MG63 (cell line): ENCODE results near the gene CD4. TPM values are rescaled to one million over a fixed set of nuclear protein-coding genes. Genes with fewer than 3 reads are reported as not detected.
"Not testable (repeated sequence)": the region's sequence is repeated elsewhere in the genome, so short reads cannot be mapped to it uniquely, and the experiment has no call there.

Source experiments
- DNase-seq: peaks from one replicate; pipeline ENCODE4 v3.0.0-alpha.2; 2020
- H3K27me3 ChIP-seq: fragments of 250-450 bp; sonication (Bioruptor Pico); 2 replicates; pipeline ENCODE4 v1.5.1; 2020; ENCODE audit warnings: mild to moderate bottlenecking, moderate library complexity
- H3K36me3 ChIP-seq: fragments of 250-450 bp; sonication (Bioruptor Pico); 2 replicates; pipeline ENCODE4 v1.5.1; 2020; ENCODE audit warnings: mild to moderate bottlenecking, moderate library complexity
- H3K4me3 ChIP-seq: fragments of 250-450 bp; sonication (Bioruptor Pico); 2 replicates; pipeline ENCODE4 v1.5.1; 2020; ENCODE audit warnings: mild to moderate bottlenecking, moderate library complexity
- H3K9me3 ChIP-seq: fragments of 250-450 bp; sonication (Bioruptor Pico); 2 replicates; pipeline ENCODE4 v1.5.1; 2020; ENCODE audit warnings: mild to moderate bottlenecking, moderate library complexity
- total RNA-seq: library from RNA; depleted of rRNA; stranded (reverse); fragments of >200 nt; shearing (Covaris generic); gene quantifications from 2 replicates; pipeline ENCODE4 v1.2.3, GENCODE V29; 2014; ENCODE audit warnings: low replicate concordance; rRNA removed

Gene CD4
- total RNA-seq, 1 experiment from 2014 or later, result not detected

DNA sequence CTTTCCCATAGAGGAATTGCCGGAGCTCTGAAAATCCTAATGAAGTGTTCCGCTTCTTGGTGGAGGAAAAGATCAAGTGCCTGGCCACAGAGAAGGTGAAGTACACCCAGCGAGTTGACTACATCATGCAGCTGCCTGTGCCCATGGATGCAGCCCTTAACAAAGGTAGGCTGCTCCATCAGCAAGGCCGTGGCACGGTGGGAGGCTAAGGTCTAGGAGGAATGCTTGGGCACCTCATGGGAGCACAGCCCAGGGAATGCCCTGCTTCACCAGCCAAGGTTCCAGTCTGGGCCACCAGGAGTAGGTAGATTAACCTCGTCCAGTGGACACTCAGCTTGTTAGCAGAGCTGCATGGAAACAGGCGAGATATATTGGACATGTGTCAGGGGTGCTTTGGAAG is 71.6 kb downstream of the CD4 start:
- Histone ChIP-seq H3K36me3 (peaks cover 82% of the 10 kb centered on the region), H3K27me3 (no peaks in the 10 kb centered on the region), H3K9me3 (no peaks in the 10 kb centered on the region), H3K4me3 (no peak overlapping the region)
- DNase-seq, result no peak

DNA sequence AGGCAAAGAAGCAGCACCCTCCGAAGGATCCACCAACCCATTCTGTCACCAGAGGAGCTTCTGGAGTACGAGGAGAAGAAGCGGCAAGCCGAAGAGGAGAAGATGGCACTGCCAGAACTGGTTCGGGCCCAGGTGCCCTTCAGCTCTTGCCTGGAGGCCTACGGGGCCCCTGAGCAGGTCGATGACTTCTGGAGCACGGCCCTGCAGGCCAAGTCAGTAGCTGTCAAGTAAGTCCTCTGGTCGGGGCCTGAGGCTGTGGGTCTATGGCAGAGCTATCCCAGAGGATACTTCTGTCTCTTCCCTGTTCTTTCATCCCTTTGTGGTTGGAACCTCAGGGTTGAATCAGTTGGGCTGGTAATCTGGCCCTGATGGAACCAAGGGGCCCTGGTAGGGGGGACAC is 72.1 kb downstream of the CD4 start:
- Histone ChIP-seq H3K27me3 (no peaks in the 10 kb centered on the region), H3K9me3 (no peaks in the 10 kb centered on the region), H3K36me3 (peaks cover 83% of the 10 kb centered on the region), H3K4me3 (no peak overlapping the region)
- no peak for DNase-seq

DNA sequence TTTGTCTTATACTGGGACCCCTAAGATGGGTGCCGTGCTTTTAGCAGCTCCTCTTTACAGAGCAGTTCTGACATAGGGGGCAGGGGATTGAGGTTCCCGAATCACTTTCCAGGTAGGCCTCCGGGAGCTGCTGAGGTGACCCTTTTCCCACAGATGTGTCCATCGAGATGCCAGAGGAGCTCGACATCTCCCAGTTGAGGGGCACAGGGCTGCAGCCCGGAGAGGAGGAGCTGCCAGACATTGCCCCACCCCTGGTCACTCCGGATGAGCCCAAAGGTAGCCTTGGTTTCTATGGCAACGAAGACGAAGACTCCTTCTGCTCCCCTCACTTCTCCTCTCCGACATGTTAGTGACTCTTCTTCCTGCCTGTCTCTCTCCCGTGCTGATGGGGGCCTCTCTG is 73.7 kb downstream of the CD4 start:
- Histone ChIP-seq H3K9me3 (no peaks in the 10 kb centered on the region), H3K36me3 (peaks cover 71% of the 10 kb centered on the region), H3K27me3 (no peaks in the 10 kb centered on the region), H3K4me3 (no peak overlapping the region)
- no peak for DNase-seq

DNA sequence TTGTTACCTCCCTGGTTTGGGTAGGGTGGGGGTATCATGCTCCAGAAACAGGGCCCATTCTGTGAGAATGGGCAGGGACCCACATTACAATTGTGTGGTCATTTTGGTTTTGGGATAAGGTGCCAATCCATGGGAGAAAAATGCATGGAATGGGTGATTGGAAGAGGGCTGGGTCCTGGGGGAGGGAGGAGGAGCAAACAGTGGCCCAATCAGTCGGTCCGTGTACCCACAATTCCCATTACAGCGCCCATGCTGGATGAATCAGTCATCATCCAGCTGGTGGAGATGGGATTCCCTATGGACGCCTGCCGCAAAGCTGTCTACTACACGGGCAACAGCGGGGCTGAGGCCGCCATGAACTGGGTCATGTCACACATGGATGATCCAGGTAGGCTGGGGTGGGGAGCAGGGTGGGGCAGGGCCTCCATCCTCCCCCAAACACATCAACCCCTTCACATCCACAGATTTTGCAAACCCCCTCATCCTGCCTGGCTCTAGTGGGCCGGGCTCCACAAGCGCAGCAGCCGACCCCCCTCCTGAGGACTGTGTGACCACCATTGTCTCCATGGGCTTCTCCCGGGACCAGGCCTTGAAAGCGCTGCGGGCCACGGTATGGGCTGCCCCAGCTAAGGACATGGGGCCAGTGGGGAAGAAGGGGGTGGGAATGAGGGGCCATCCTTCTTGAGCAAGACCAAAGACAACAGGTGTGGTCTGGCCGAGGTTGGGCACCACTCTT is 74.4 kb downstream of the CD4 start:
- Histone ChIP-seq H3K9me3 (no peaks in the 10 kb centered on the region), H3K36me3 (peaks cover 73% of the 10 kb centered on the region), H3K4me3 (no peak overlapping the region), H3K27me3 (no peaks in the 10 kb centered on the region)
- DNase-seq, result no peak

DNA sequence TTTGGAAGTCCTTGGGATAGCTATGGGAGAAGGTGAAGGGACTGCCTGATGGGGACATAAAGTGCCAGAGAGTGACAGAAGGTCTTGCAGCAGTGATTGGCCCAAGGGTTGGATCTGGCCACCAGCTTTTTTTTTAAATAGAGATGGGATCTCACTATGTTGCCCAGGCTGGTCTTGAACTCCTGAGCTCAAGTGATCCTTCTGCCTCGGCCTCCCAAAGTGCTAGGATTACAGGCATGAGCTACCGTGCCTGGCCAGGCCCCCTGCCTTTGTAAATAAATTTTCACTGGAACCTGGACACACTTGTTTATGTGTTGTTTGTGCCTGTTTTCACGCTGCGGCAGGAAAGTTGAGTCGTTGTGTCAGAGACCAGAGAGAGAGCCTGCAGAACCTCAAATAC is 76.0 kb downstream of the CD4 start:
- not testable (repeated sequence) for DNase-seq, H3K27me3 ChIP-seq, H3K9me3 ChIP-seq, H3K4me3 ChIP-seq
- H3K36me3 ChIP-seq, result peaks cover 75% of the 10 kb centered on the region

DNA sequence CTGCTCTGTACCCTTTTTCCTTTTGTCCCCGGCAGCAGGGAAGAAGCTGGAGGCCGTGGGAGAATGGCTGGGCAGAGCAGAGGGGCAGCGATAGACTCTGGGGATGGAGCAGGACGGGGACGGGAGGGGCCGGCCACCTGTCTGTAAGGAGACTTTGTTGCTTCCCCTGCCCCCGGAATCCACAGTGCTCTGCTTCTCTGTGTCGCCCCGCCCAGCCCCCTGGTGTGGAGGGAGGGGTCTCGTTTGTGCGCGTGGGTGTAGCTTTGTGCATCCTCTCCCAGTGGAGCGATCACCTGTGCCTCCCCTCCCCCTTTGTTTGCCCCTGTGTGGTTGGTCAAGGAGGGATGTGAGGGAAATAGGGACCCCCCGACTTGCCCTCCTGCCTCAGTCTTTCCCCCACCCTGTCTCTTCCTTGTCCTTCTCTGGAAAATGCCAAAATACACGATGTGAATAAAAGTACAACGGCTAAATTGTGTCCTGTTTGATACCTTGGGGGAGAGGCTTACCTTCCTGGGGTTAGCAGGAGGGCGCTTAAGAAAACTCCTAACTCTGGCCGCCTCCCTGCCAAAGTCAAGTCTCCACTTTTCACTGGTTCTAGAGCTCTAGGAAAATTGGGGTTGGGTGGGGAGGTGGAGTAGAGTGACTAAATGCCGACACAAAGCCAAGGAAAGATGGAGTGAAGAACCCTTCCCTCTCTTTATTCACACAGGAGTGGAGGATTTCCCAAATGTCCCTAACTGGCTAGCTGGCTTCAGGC is 77.0 kb downstream of the CD4 start:
- no peak for DNase-seq
- Histone ChIP-seq H3K27me3 (no peaks in the 10 kb centered on the region), H3K36me3 (peaks cover 74% of the 10 kb centered on the region), H3K4me3 (peak overlapping the region; percentile 94), H3K9me3 (no peaks in the 10 kb centered on the region)

DNA sequence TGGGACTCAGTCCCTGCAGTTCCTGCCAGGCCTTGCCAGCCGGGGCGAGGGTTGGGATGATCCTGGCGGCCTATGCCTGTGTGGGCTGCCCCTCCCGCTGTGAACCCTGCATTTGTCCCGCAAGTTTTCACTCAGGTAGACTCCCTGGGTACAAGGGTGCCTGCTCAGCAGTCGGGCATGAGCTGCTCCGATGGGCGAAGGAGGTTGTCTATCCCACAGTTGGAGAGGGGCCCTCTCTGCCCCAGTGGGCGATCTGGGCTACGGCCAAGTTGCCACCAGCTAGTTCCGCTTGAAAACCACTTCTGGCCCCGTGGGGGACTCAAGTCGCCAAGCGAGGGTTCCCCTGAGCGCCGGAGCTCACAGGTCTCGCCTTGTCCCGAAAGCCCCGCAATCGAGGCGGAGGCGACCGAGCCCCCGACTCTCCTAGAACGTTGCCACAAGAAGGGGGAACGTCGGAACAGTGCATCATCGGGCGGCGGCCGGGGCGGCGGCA is 77.6 kb downstream of the CD4 start:
- DNase-seq, result peak; percentile 53
- H3K9me3 ChIP-seq, result no peaks in the 10 kb centered on the region
- H3K27me3 ChIP-seq, result no peaks in the 10 kb centered on the region
- H3K4me3 ChIP-seq, result peak overlapping the region; percentile 94
- peaks cover 76% of the 10 kb centered on the region for H3K36me3 ChIP-seq

DNA sequence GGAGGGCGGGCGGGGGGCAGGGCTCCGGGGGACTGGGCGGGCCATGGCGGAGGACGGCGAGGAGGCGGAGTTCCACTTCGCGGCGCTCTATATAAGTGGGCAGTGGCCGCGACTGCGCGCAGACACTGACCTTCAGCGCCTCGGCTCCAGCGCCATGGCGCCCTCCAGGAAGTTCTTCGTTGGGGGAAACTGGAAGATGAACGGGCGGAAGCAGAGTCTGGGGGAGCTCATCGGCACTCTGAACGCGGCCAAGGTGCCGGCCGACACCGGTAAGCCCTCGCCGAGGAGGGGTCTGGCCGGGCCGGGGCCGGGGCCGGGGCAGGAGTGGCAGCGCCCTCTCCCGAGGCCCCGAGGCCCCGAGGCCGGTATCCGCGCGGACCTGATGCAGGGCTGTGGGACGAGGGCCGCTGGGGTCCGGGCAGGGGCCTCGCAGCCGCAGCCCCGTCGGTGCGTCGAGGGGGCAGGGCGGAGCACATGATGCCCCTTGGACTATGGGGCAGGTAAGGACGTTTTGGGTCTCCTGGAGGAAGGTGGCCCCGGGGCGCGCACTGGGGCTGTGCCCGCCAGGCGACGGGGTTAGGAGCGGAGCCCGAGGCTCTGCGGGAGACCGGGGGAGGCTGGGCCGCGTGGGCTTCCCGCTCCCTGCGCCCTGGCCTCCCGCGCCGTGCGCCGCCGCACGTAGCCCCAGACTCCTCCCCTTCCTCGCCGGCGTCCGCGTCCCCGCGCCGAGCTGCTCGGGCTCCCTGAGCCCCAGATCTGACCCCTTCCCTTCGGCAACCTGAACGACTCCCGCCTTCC is 78.3 kb downstream of the CD4 start, which contains the start of gene TPI1:
TSS of gene TPI1 (plus strand) at position 119 of the 798 bp plus-strand sequence. CDS start at position 155, 36 bp downstream.
- no peaks in the 10 kb centered on the region for H3K27me3 ChIP-seq
- no peaks in the 10 kb centered on the region for H3K9me3 ChIP-seq
- DNase-seq, result peak; percentile 78
- H3K36me3 ChIP-seq, result peaks cover 75% of the 10 kb centered on the region
- peak within 1 kb of the TSS; percentile 94 for H3K4me3 ChIP-seq

DNA sequence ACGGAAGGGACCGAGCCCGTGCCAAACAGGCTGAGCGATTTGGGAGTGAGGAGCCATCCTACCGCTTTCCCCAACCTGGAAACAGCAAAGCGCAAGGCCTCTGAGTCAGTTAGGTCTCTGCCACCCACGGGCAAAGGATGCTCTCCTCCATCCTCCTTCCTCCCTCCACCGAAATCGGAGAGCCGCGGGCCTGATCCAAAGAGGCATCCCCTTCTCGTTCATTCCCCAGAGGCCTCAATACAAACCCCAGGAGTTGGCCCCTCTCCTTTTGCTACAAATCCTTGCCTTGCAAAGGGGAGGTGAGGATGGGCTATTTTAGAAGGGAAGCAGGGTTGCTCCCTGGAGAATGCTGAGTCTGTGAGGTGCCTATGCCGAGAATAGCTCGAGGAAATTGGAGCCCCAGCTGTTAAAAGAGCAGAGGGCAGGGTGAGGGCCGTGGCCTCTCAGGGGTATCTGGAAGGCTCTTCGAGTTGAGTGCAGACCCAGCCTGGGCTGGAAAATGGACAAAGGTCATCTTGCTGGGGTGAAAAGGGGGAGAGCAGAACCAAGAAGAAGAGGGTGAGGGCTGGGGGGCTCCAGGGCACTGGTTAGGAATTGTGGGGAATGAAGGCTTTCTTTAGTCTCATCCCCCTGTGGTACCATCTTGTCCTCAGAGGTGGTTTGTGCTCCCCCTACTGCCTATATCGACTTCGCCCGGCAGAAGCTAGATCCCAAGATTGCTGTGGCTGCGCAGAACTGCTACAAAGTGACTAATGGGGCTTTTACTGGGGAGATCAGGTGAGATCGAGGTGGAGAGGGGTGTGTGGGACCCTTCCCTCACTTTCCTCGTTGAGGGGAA is 79.1 kb downstream of the CD4 start:
- Histone ChIP-seq H3K36me3 (peaks cover 67% of the 10 kb centered on the region), H3K27me3 (no peaks in the 10 kb centered on the region), H3K9me3 (no peaks in the 10 kb centered on the region), H3K4me3 (peak overlapping the region; percentile 94)
- DNase-seq, result no peak

DNA sequence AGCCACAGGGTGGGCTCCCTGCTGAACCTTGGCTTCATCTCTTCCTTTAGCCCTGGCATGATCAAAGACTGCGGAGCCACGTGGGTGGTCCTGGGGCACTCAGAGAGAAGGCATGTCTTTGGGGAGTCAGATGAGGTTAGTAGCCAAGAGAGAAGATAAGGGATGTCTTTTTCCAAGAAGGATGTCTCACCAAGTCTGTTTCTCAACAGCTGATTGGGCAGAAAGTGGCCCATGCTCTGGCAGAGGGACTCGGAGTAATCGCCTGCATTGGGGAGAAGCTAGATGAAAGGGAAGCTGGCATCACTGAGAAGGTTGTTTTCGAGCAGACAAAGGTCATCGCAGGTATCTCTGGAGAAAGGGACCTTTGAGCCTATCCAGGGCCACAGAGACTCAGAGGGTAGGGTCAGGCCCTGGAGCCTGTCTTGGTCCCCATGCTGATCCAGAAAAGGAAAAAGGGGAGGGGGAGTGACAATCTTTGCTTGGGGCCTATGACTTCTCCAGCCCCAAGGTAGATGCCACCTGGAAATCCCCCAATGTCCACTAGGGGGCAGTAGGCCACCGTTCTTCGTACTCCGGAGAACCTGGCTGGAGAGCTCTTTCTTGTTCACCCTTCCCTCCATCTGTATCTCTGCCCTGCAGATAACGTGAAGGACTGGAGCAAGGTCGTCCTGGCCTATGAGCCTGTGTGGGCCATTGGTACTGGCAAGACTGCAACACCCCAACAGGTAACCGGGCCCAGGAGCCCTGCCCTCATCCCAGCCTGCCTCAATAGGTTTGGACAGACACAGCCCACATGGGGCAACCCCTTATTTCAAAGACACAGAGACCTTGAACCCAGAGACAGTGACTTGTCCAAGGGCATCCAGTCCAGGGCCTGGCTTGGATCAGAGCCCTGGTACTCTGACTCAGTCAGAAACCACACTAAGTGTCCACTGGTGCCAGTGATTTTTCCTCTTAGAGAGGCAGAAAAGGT is 80.0 kb downstream of the CD4 start:
- Histone ChIP-seq H3K4me3 (peak overlapping the region; percentile 94), H3K27me3 (no peaks in the 10 kb centered on the region), H3K36me3 (peaks cover 61% of the 10 kb centered on the region), H3K9me3 (no peaks in the 10 kb centered on the region)
- peak; percentile 60 for DNase-seq

DNA sequence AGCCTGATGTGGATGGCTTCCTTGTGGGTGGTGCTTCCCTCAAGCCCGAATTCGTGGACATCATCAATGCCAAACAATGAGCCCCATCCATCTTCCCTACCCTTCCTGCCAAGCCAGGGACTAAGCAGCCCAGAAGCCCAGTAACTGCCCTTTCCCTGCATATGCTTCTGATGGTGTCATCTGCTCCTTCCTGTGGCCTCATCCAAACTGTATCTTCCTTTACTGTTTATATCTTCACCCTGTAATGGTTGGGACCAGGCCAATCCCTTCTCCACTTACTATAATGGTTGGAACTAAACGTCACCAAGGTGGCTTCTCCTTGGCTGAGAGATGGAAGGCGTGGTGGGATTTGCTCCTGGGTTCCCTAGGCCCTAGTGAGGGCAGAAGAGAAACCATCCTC is 81.0 kb downstream of the CD4 start:
- peaks cover 55% of the 10 kb centered on the region for H3K36me3 ChIP-seq
- not testable (repeated sequence) for H3K27me3 ChIP-seq, H3K4me3 ChIP-seq, H3K9me3 ChIP-seq
- DNase-seq, result peak; percentile 28

Other genes starting within 250 kb of the CD4 start
- gene IFFO1, start 233.5 kb upstream of the CD4 start, total RNA-seq, result 6.1 and 13.2 TPM in 2 replicates
- 64.5 and 90.4 TPM in 2 replicates for gene NOP2, start 221.2 kb upstream of the CD4 start, total RNA-seq
- gene CHD4, start 182.1 kb upstream of the CD4 start, total RNA-seq, result 155 and 166 TPM in 2 replicates
- 0.03 TPM in 1 of 2 replicates, not detected in the other for gene LPAR5, start 153.6 kb upstream of the CD4 start, total RNA-seq
- gene ACRBP, start 142.1 kb upstream of the CD4 start, total RNA-seq, result not detected in 2 replicates
- gene ING4, start 126.4 kb upstream of the CD4 start, total RNA-seq, result 30.1 and 33.1 TPM in 2 replicates
- 9.3 and 21.9 TPM in 2 replicates for gene ZNF384, start 100.2 kb upstream of the CD4 start, total RNA-seq
- not detected in 2 replicates for gene PIANP, start 88.7 kb upstream of the CD4 start, total RNA-seq
- gene COPS7A, start 65.5 kb upstream of the CD4 start, total RNA-seq, result 91.3 and 125 TPM in 2 replicates
- gene MLF2, start 36.4 kb upstream of the CD4 start, total RNA-seq, result 178 and 274 TPM in 2 replicates
- gene PTMS, start 23.2 kb upstream of the CD4 start, total RNA-seq, result 272 and 328 TPM in 2 replicates
- gene LAG3, start 17.0 kb upstream of the CD4 start, total RNA-seq, result 0.17 TPM in 1 of 2 replicates, not detected in the other
- not detected in 2 replicates for gene GPR162, start 32.3 kb downstream of the CD4 start, total RNA-seq
- gene P3H3, start 38.9 kb downstream of the CD4 start, total RNA-seq, result 19.4 and 45.6 TPM in 2 replicates
- 0.43 TPM in 1 of 2 replicates, not detected in the other for gene GNB3, start 51.4 kb downstream of the CD4 start, total RNA-seq
- gene CDCA3, start 61.8 kb downstream of the CD4 start, total RNA-seq, result 29.8 and 110 TPM in 2 replicates
- gene USP5, start 62.6 kb downstream of the CD4 start, total RNA-seq, result 104 and 143 TPM in 2 replicates
- 1,500 and 1,845 TPM in 2 replicates for gene TPI1, start 78.0 kb downstream of the CD4 start, total RNA-seq
- 11.4 and 19.9 TPM in 2 replicates for gene SPSB2, start 83.8 kb downstream of the CD4 start, total RNA-seq
- gene LRRC23, start 115.3 kb downstream of the CD4 start, total RNA-seq, result 2.7 and 49.9 TPM in 2 replicates
- gene ENO2, start 125.1 kb downstream of the CD4 start, total RNA-seq, result 5.6 and 11.9 TPM in 2 replicates
- gene ATN1, start 138.4 kb downstream of the CD4 start, total RNA-seq, result 2.8 and 5.0 TPM in 2 replicates
- not detected in 2 replicates for gene RNU7-1, start 154.3 kb downstream of the CD4 start, total RNA-seq
- 136 and 311 TPM in 2 replicates for gene C12orf57, start 154.5 kb downstream of the CD4 start, total RNA-seq
- gene PTPN6, start 161.8 kb downstream of the CD4 start, total RNA-seq, result not detected in 2 replicates
- gene PHB2, start 181.1 kb downstream of the CD4 start, total RNA-seq, result 349 and 524 TPM in 2 replicates
- 23.5 and 56.5 TPM in 2 replicates for gene EMG1, start 181.4 kb downstream of the CD4 start, total RNA-seq
- gene LPCAT3, start 228.9 kb downstream of the CD4 start, total RNA-seq, result 7.8 and 14.3 TPM in 2 replicates